ENCODE measurements around the gene HDAC11. TPM values are rescaled to one million over a fixed set of nuclear protein-coding genes. Genes with fewer than 3 reads are reported as not detected.

The HDAC11 gene
- total RNA-seq, 1 donor from 2014 or later: 0.96 TPM

GRCh38 chr3:13505147-13506130, 25.3 kb downstream of the HDAC11 start:
- intact Hi-C loops (cut with micrococcal nuclease): no loop called here

- intact Hi-C loops (cut with micrococcal nuclease): no loop called here
These were observed 26.1 kb downstream of the HDAC11 start for GRCh38 chr3:13506239-13506638.

GRCh38 chr3:13506680-13507079, 26.6 kb downstream of the HDAC11 start:
- intact Hi-C loops (cut with micrococcal nuclease): no loop called here

- intact Hi-C loops (cut with micrococcal nuclease): no loop called here
These were observed 27.1 kb downstream of the HDAC11 start for GRCh38 chr3:13507247-13507569.

GRCh38 chr3:13507570-13508339, 27.6 kb downstream of the HDAC11 start:
- intact Hi-C loops (cut with micrococcal nuclease): no loop called here

GRCh38 chr3:13508496-13508895, 28.4 kb downstream of the HDAC11 start:
- intact Hi-C loops (cut with micrococcal nuclease): no loop called here

- intact Hi-C loops (cut with micrococcal nuclease): no loop called here
These were observed 29.1 kb downstream of the HDAC11 start for GRCh38 chr3:13509059-13509815.

GRCh38 chr3:13509816-13510192, 29.7 kb downstream of the HDAC11 start:
- intact Hi-C loops (cut with micrococcal nuclease): no loop called here

- intact Hi-C loops (cut with micrococcal nuclease): no loop called here
These were observed 32.3 kb downstream of the HDAC11 start for GRCh38 chr3:13512451-13512850.

GRCh38 chr3:13513051-13513912, 33.2 kb downstream of the HDAC11 start:
- intact Hi-C loops (cut with micrococcal nuclease): no loop called here

- intact Hi-C loops (cut with micrococcal nuclease): no loop called here
These were observed 33.9 kb downstream of the HDAC11 start for GRCh38 chr3:13513913-13514517.

GRCh38 chr3:13514639-13515435, 34.7 kb downstream of the HDAC11 start:
- intact Hi-C loops (cut with micrococcal nuclease): no loop called here

- intact Hi-C loops (cut with micrococcal nuclease): no loop called here
These were observed 36.0 kb downstream of the HDAC11 start for GRCh38 chr3:13515786-13516759.

GRCh38 chr3:13516760-13517135, 36.6 kb downstream of the HDAC11 start:
- intact Hi-C loops (cut with micrococcal nuclease): no loop called here

- intact Hi-C loops (cut with micrococcal nuclease): no loop called here
These were observed 37.3 kb downstream of the HDAC11 start for GRCh38 chr3:13517253-13517977.

- intact Hi-C loops (cut with micrococcal nuclease): no loop called here
These were observed 38.4 kb downstream of the HDAC11 start for GRCh38 chr3:13518516-13518953.

- intact Hi-C loops (cut with micrococcal nuclease): no loop called here
These were observed 39.1 kb downstream of the HDAC11 start for GRCh38 chr3:13519006-13519791.

All from T-helper 1 cell treated with Interleukin-12 subunit alpha and Interleukin-12 subunit beta and Interleukin-4 antibody, amounts not matched to agents 30 ng/mL and 1 ng/mL, for 36 hours (primary cell).